HEK293 (cell line): ENCODE data around the gene HOXC10.
A peak's percentile ranks its signal among the peaks of the same experiment; 100 is the strongest.

ENCODE experiments used
- GFI1B ChIP-seq: fragments of 450-650 bp; formaldehyde crosslinking; IDR thresholded peaks from 2 replicates; pipeline ENCODE4 v1.5.1; 2016; ENCODE audit warnings: missing biosample characterization, missing genetic modification characterization
- GLI2 ChIP-seq: fragments of 450-650 bp; formaldehyde crosslinking; IDR thresholded peaks from 2 replicates; pipeline ENCODE4; 2017; ENCODE audit warnings: missing biosample characterization, missing genetic modification characterization, low read depth, borderline replicate concordance
- IKZF3 ChIP-seq: fragments of 450-650 bp; IDR thresholded peaks from 2 replicates; pipeline ENCODE4 v1.5.0; 2018; ENCODE audit warnings: missing biosample characterization, mild to moderate bottlenecking, missing genetic modification characterization, moderate library complexity
- KLF8 ChIP-seq: fragments of 450-650 bp; formaldehyde crosslinking; IDR thresholded peaks from 2 replicates; pipeline ENCODE4 v1.5.1; 2016; ENCODE audit warnings: missing biosample characterization, missing genetic modification characterization
- SETDB1 ChIP-seq: IDR thresholded peaks from one replicate; pipeline ENCODE4 v1.6.1; 2017; ENCODE audit warnings: mild to moderate bottlenecking, low read length, moderate library complexity, mixed read lengths; ENCODE audit not compliant: insufficient read length
- TCF7L2 ChIP-seq: IDR thresholded peaks from 2 replicates; pipeline ENCODE4 v1.6.1; 2011; ENCODE audit warnings: low read depth, mild to moderate bottlenecking, inconsistent platforms, low read length, moderate library complexity, borderline replicate concordance
- TRIM28 ChIP-seq: IDR thresholded peaks from 2 replicates; pipeline ENCODE4 v1.6.1; 2011; ENCODE audit warnings: low read length, control low read depth, borderline replicate concordance
- ZBTB48 ChIP-seq: fragments of 450-650 bp; formaldehyde crosslinking; IDR thresholded peaks from 2 replicates; pipeline ENCODE4 v1.5.1; 2016; ENCODE audit warnings: missing biosample characterization, missing genetic modification characterization
- ZBTB7A ChIP-seq: fragments of 450-650 bp; formaldehyde crosslinking; IDR thresholded peaks from 2 replicates; pipeline ENCODE4 v1.5.1; 2016; ENCODE audit warnings: low read depth, missing biosample characterization, missing genetic modification characterization
- ZEB2 ChIP-seq: fragments of 450-650 bp; formaldehyde crosslinking; IDR thresholded peaks from 2 replicates; pipeline ENCODE4 v1.5.1; 2016; ENCODE audit warnings: missing biosample characterization, missing genetic modification characterization
- ZFP41 ChIP-seq: fragments of 450-650 bp; formaldehyde crosslinking; IDR thresholded peaks from 2 replicates; pipeline ENCODE4 v1.5.1; 2016; ENCODE audit warnings: missing biosample characterization, missing genetic modification characterization, borderline replicate concordance
- ZNF140 ChIP-seq: fragments of 450-650 bp; formaldehyde crosslinking; IDR thresholded peaks from 2 replicates; pipeline ENCODE4 v1.5.1; 2016; ENCODE audit warnings: missing biosample characterization, missing genetic modification characterization
- ZNF239 ChIP-seq: fragments of 450-650 bp; formaldehyde crosslinking; IDR thresholded peaks from 2 replicates; pipeline ENCODE4 v1.5.1; 2016; ENCODE audit warnings: missing biosample characterization, missing genetic modification characterization
- ZNF350 ChIP-seq: fragments of 450-650 bp; formaldehyde crosslinking; IDR thresholded peaks from 2 replicates; pipeline ENCODE4 v1.5.0; 2017; ENCODE audit warnings: missing biosample characterization, mild to moderate bottlenecking, missing genetic modification characterization
- ZNF366 ChIP-seq: fragments of 450-650 bp; formaldehyde crosslinking; conservative IDR thresholded peaks from 2 replicates; pipeline ENCODE4 v1.5.1; 2016; ENCODE audit warnings: missing biosample characterization, missing genetic modification characterization
- ZNF394 ChIP-seq: fragments of 450-650 bp; formaldehyde crosslinking; IDR thresholded peaks from 2 replicates; pipeline ENCODE4 v1.5.1; 2016; ENCODE audit warnings: missing biosample characterization, missing genetic modification characterization, mild to moderate bottlenecking, moderate library complexity, borderline replicate concordance
- ZNF501 ChIP-seq: fragments of 450-650 bp; formaldehyde crosslinking; IDR thresholded peaks from 2 replicates; pipeline ENCODE4 v1.5.1; 2016; ENCODE audit warnings: missing biosample characterization, missing genetic modification characterization
- ZNF707 ChIP-seq: fragments of 450-650 bp; formaldehyde crosslinking; IDR thresholded peaks from 2 replicates; pipeline ENCODE4 v1.5.1; 2016; ENCODE audit warnings: missing biosample characterization, missing genetic modification characterization
- TF ChIP-seq, protein P1 (sequence below): fragments of 450-650 bp; formaldehyde crosslinking; IDR thresholded peaks from 2 replicates; pipeline ENCODE4 v1.5.1; 2017; ENCODE audit warnings: missing biosample characterization, missing genetic modification characterization
- TF ChIP-seq, protein P2 (sequence below): fragments of 450-650 bp; formaldehyde crosslinking; IDR thresholded peaks from 2 replicates; pipeline ENCODE4 v1.5.1; 2016; ENCODE audit warnings: missing biosample characterization, missing genetic modification characterization
- TF ChIP-seq, protein P3 (sequence below): fragments of 450-650 bp; IDR thresholded peaks from 2 replicates; pipeline ENCODE4 v1.5.1; 2018; ENCODE audit warnings: missing biosample characterization, missing genetic modification characterization
- TF ChIP-seq, protein P4 (sequence below): fragments of 450-650 bp; formaldehyde crosslinking; IDR thresholded peaks from 2 replicates; pipeline ENCODE4 v1.5.1; 2017; ENCODE audit warnings: missing biosample characterization, missing genetic modification characterization
- TF ChIP-seq, protein P5 (sequence below): fragments of 450-650 bp; formaldehyde crosslinking; IDR thresholded peaks from 2 replicates; pipeline ENCODE4 v1.5.1; 2016; ENCODE audit warnings: missing biosample characterization, missing genetic modification characterization
- TF ChIP-seq, protein P6 (sequence below): fragments of 450-650 bp; formaldehyde crosslinking; IDR thresholded peaks from 2 replicates; pipeline ENCODE4 v1.5.1; 2017; ENCODE audit warnings: missing biosample characterization, missing genetic modification characterization
- TF ChIP-seq, protein P7 (sequence below): fragments of 450-650 bp; formaldehyde crosslinking; IDR thresholded peaks from 2 replicates; pipeline ENCODE4 v1.5.1; 2017; ENCODE audit warnings: missing biosample characterization, missing genetic modification characterization
- TF ChIP-seq, protein P8 (sequence below): fragments of 450-650 bp; formaldehyde crosslinking; IDR thresholded peaks from 2 replicates; pipeline ENCODE4 v1.5.1; 2016; ENCODE audit warnings: missing biosample characterization, missing genetic modification characterization

Gene HOXC10

DNA sequence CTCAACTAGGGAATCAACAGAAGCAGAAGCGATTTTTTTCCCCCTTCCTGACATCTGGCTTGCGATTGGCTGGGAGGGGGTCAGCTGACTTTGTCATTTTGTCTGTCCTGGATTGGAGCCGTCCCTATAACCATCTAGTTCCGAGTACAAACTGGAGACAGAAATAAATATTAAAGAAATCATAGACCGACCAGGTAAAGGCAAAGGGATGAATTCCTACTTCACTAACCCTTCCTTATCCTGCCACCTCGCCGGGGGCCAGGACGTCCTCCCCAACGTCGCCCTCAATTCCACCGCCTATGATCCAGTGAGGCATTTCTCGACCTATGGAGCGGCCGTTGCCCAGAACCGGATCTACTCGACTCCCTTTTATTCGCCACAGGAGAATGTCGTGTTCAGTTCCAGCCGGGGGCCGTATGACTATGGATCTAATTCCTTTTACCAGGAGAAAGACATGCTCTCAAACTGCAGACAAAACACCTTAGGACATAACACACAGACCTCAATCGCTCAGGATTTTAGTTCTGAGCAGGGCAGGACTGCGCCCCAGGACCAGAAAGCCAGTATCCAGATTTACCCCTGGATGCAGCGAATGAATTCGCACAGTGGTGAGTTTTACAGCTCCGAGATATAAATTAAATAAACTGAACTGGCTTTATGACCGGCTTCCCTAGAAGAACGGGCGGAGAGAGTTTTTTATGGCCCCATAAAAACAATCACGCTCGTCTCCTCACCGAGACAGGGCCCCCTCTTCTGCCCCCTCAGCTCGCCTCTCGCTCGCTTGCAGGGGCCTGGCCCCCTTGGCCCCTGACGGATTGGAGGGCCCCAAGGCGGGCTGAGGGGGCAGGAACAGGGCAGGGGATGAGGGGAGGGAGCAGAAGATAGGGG lies 43.6 kb downstream of the HOXC10 start, which contains the start of gene HOXC6 (continued):
- TF ChIP-seq, protein P1, sequence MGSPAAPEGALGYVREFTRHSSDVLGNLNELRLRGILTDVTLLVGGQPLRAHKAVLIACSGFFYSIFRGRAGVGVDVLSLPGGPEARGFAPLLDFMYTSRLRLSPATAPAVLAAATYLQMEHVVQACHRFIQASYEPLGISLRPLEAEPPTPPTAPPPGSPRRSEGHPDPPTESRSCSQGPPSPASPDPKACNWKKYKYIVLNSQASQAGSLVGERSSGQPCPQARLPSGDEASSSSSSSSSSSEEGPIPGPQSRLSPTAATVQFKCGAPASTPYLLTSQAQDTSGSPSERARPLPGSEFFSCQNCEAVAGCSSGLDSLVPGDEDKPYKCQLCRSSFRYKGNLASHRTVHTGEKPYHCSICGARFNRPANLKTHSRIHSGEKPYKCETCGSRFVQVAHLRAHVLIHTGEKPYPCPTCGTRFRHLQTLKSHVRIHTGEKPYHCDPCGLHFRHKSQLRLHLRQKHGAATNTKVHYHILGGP (tag by site-specific recombination) = peak; percentile 71; the same call in 1 of the 2 replicates
- TF ChIP-seq ZNF394 (peak; percentile 22; the same call in 1 of the 2 replicates), ZBTB7A (no peak), TRIM28 (peak; percentile 22; the same call in 1 of the 2 replicates), IKZF3 (tag by site-specific recombination) (peak; percentile 92), ZNF501 (tag by site-specific recombination) (peak; percentile 30; the same call in 1 of the 2 replicates), ZEB2 (tag by site-specific recombination) (peak; percentile 88), ZNF140 (no peak), ZNF707 (tag by site-specific recombination) (no peak), ZNF366 (peak; percentile 52), GLI2 (no peak), ZNF239 (tag by site-specific recombination) (no peak), GFI1B (tag by site-specific recombination) (peak; percentile 62; the same call in 1 of the 2 replicates), ZBTB48 (tag by site-specific recombination) (0 out of 2 replicates have a peak, but pooled peaks have one; percentile 29), ZNF350 (tag by site-specific recombination) (no peak), ZFP41 (tag by site-specific recombination) (no peak), KLF8 (tag by site-specific recombination) (no peak), SETDB1 (no peak), TCF7L2 (peak; percentile 44; the same call in 1 of the 2 replicates)
- TF ChIP-seq, protein P2, sequence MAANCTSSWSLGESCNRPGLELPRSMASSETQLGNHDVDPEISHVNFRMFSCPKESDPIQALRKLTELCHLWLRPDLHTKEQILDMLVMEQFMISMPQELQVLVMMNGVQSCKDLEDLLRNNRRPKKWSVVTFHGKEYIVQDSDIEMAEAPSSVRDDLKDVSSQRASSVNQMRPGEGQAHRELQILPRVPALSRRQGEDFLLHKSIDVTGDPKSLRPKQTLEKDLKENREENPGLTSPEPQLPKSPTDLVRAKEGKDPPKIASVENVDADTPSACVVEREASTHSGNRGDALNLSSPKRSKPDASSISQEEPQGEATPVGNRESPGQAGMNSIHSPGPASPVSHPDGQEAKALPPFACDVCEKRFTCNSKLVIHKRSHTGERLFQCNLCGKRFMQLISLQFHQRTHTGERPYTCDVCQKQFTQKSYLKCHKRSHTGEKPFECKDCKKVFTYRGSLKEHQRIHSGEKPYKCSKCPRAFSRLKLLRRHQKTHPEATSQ (tag by site-specific recombination) = no peak
- TF ChIP-seq, protein P3, sequence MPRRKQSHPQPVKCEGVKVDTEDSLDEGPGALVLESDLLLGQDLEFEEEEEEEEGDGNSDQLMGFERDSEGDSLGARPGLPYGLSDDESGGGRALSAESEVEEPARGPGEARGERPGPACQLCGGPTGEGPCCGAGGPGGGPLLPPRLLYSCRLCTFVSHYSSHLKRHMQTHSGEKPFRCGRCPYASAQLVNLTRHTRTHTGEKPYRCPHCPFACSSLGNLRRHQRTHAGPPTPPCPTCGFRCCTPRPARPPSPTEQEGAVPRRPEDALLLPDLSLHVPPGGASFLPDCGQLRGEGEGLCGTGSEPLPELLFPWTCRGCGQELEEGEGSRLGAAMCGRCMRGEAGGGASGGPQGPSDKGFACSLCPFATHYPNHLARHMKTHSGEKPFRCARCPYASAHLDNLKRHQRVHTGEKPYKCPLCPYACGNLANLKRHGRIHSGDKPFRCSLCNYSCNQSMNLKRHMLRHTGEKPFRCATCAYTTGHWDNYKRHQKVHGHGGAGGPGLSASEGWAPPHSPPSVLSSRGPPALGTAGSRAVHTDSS (tag by site-specific recombination) = no peak
- TF ChIP-seq, protein P4, sequence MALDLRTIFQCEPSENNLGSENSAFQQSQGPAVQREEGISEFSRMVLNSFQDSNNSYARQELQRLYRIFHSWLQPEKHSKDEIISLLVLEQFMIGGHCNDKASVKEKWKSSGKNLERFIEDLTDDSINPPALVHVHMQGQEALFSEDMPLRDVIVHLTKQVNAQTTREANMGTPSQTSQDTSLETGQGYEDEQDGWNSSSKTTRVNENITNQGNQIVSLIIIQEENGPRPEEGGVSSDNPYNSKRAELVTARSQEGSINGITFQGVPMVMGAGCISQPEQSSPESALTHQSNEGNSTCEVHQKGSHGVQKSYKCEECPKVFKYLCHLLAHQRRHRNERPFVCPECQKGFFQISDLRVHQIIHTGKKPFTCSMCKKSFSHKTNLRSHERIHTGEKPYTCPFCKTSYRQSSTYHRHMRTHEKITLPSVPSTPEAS (tag by site-specific recombination) = no peak
- TF ChIP-seq, protein P5, sequence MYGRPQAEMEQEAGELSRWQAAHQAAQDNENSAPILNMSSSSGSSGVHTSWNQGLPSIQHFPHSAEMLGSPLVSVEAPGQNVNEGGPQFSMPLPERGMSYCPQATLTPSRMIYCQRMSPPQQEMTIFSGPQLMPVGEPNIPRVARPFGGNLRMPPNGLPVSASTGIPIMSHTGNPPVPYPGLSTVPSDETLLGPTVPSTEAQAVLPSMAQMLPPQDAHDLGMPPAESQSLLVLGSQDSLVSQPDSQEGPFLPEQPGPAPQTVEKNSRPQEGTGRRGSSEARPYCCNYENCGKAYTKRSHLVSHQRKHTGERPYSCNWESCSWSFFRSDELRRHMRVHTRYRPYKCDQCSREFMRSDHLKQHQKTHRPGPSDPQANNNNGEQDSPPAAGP (tag by site-specific recombination) = no peak
- TF ChIP-seq, protein P6, sequence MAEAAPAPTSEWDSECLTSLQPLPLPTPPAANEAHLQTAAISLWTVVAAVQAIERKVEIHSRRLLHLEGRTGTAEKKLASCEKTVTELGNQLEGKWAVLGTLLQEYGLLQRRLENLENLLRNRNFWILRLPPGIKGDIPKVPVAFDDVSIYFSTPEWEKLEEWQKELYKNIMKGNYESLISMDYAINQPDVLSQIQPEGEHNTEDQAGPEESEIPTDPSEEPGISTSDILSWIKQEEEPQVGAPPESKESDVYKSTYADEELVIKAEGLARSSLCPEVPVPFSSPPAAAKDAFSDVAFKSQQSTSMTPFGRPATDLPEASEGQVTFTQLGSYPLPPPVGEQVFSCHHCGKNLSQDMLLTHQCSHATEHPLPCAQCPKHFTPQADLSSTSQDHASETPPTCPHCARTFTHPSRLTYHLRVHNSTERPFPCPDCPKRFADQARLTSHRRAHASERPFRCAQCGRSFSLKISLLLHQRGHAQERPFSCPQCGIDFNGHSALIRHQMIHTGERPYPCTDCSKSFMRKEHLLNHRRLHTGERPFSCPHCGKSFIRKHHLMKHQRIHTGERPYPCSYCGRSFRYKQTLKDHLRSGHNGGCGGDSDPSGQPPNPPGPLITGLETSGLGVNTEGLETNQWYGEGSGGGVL (tag by site-specific recombination) = peak; percentile 98
- TF ChIP-seq, protein P7, sequence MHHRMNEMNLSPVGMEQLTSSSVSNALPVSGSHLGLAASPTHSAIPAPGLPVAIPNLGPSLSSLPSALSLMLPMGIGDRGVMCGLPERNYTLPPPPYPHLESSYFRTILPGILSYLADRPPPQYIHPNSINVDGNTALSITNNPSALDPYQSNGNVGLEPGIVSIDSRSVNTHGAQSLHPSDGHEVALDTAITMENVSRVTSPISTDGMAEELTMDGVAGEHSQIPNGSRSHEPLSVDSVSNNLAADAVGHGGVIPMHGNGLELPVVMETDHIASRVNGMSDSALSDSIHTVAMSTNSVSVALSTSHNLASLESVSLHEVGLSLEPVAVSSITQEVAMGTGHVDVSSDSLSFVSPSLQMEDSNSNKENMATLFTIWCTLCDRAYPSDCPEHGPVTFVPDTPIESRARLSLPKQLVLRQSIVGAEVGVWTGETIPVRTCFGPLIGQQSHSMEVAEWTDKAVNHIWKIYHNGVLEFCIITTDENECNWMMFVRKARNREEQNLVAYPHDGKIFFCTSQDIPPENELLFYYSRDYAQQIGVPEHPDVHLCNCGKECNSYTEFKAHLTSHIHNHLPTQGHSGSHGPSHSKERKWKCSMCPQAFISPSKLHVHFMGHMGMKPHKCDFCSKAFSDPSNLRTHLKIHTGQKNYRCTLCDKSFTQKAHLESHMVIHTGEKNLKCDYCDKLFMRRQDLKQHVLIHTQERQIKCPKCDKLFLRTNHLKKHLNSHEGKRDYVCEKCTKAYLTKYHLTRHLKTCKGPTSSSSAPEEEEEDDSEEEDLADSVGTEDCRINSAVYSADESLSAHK = peak; percentile 90
- TF ChIP-seq, protein P8, sequence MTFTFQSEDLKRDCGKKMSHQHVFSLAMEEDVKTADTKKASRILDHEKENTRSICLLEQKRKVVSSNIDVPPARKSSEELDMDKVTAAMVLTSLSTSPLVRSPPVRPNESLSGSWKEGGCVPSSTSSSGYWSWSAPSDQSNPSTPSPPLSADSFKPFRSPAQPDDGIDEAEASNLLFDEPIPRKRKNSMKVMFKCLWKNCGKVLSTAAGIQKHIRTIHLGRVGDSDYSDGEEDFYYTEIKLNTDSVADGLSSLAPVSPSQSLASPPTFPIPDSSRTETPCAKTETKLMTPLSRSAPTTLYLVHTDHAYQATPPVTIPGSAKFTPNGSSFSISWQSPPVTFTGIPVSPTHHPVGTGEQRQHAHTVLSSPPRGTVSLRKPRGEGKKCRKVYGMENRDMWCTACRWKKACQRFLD (tag by site-specific recombination) = no peak
